ENCODE results near the gene AOAH. TPM values are rescaled to one million over a fixed set of nuclear protein-coding genes. Genes with fewer than 3 reads are reported as not detected.

Gene AOAH
- total RNA-seq, 1 experiment from 2014 or later: 0.39 TPM

DNA sequence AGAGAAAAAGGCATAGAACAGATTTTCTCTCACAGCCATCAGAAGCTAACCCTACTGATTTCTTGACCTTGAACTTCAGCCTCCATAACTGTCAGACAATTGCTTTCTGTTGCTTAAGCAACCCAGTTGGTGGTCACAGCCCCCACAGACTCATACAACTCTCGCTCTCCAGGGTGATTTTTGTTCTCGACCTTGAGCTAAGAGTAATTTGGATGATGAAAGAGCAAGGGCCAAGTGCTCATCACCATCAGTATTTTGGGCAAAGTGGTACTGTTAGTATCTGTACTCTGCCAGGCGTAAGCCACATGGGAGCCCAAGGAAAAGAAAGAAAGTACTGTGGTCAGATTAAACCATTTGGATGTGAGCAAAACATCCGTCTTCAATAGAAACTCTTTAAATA lies 81.9 kb downstream of the AOAH start:
- H4K8ac ChIP-seq (replicated peaks; ENCODE audit: insufficient read length, low read depth, low read length): no peak overlapping the region
- Mint-ChIP-seq H3K36me3 (ENCODE audit: insufficient read depth in 1 of 3, low read depth in 3 of 3) (no peaks in the 10 kb centered on the region), H3K4me3 (no peak overlapping the region), H3K27ac (no peak overlapping the region), H3K9me3 (no peaks in the 10 kb centered on the region), H3K27me3 (ENCODE audit: low read depth) (no peaks in the 10 kb centered on the region; the same call in 1 of the 2 replicates), H3K4me1 (peaks cover 40% of the 10 kb centered on the region in 2 experiments)
- no peak overlapping the region for H3K9ac ChIP-seq (ENCODE audit: extremely low read depth, insufficient read length, low read length)
- no peak overlapping the region for H3K27ac ChIP-seq (ENCODE audit: insufficient read length, low read depth, low read length)
- no peak for TF ChIP-seq CTCF (conservative IDR thresholded peaks at IDR 0.05)
- no peak overlapping the region for H2AK5ac ChIP-seq (ENCODE audit: insufficient read length, low read length)
- no peaks in the 10 kb centered on the region for H3K79me2 ChIP-seq (ENCODE audit: insufficient read depth, low read length)
- H3K4me1 ChIP-seq (ENCODE audit: insufficient read depth, low read length): peaks cover 5% of the 10 kb centered on the region; the same call in 1 of the 2 replicates
- H3K56ac ChIP-seq (ENCODE audit: insufficient read length, low read depth, low read length): no peak overlapping the region
- no peak overlapping the region for H3K14ac ChIP-seq (ENCODE audit: insufficient read depth, low read length)
- no peak overlapping the region for H2AFZ ChIP-seq (ENCODE audit: low read length)
- no peak overlapping the region for H3K18ac ChIP-seq (ENCODE audit: insufficient read length, low read depth, low read length)
- H2BK15ac ChIP-seq (ENCODE audit: low read depth, low read length): no peak overlapping the region
- DNase-seq: no peak
- no CpG with 5 or more reads among the region's 4 CpGs for WGBS (ENCODE audit: extremely low coverage, insufficient read length, low lambda C conversion rate)
- no peaks in the 10 kb centered on the region for H3K9me3 ChIP-seq (ENCODE audit: control insufficient read depth, low read depth, low read length)
- no peak overlapping the region for H3K4me2 ChIP-seq (ENCODE audit: insufficient read depth, insufficient read length, low read length)
- H3K23ac ChIP-seq (ENCODE audit: insufficient read length, low read depth, low read length): no peak overlapping the region
- no peak overlapping the region for H3T11ph ChIP-seq (ENCODE audit: low read length)
- H2BK20ac ChIP-seq (ENCODE audit: low read depth, low read length, poor library complexity, severe bottlenecking): no peak overlapping the region
- no peak overlapping the region for H4K5ac ChIP-seq (ENCODE audit: insufficient read length, low read depth, low read length)
- no peaks in the 10 kb centered on the region for H3K23me2 ChIP-seq (ENCODE audit: insufficient read length, low read depth, low read length, poor library complexity, severe bottlenecking)
- H3K4ac ChIP-seq (ENCODE audit: low read depth, low read length): no peak overlapping the region
- no peaks in the 10 kb centered on the region for H3K79me1 ChIP-seq (ENCODE audit: insufficient read depth, low read depth, low read length, poor library complexity, severe bottlenecking)
- no peak overlapping the region for H2BK120ac ChIP-seq (ENCODE audit: low read depth, low read length, poor library complexity, severe bottlenecking)
- no peaks in the 10 kb centered on the region for H3K27me3 ChIP-seq (ENCODE audit: insufficient read depth, low read length)
- no peaks in the 10 kb centered on the region for H4K20me1 ChIP-seq (ENCODE audit: control insufficient read depth, insufficient read depth, insufficient read length)
- H2BK5ac ChIP-seq (ENCODE audit: insufficient read length, low read length): no peak overlapping the region
- no peak overlapping the region for H4K91ac ChIP-seq (ENCODE audit: insufficient read length, low read depth, low read length)
- H2BK12ac ChIP-seq (ENCODE audit: insufficient read length, low read depth, low read length): no peak overlapping the region

Data from H9 (cell line).